ENCODE measurements around the gene SFT2D1.
"Not testable (repeated sequence)": the region's sequence is repeated elsewhere in the genome, so short reads cannot be mapped to it uniquely, and the experiment has no call there.

The SFT2D1 gene

DNA sequence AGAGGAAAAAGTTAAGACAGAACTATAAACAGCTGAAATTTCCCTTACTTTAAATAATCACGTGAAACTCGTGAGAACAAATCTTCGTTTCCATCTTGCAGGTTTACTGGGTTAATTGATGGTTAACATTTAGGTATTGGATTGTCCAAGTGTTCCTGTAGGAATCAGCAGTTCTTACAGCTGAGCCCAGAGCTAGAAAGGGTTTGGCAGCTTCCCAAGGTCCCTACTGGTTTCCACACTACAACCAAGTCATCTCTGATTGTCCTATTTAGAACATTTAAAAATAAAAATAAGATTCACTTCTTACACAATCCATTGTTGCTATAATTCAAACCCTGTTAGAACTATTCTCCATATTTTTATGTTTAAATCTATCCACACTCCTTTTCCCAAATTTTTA is 24.6 kb upstream of the SFT2D1 start:
- DNase-seq (ENCODE audit: low read depth, low spot score): no peak
- CTCF ChIA-PET: interaction anchor here (1.6 to 4.9 kb wide), 2 partner anchors 13 to 54 kb away, joined by 3 to 30 read pairs; no protein-coding TSS in a partner anchor
- TF ChIP-seq CTCF (IDR thresholded peaks at IDR 0.05; ENCODE audit: insufficient read depth, low read length, missing control alignments): no peak
- no peak overlapping the region for H3K4me3 ChIP-seq (ENCODE audit: low read depth, low read length)
- POLR2A ChIA-PET: no interaction called here

- CTCF ChIA-PET: interaction anchor here (1.6 to 4.9 kb wide), 2 partner anchors 14 to 53 kb away, joined by 3 to 30 read pairs; no protein-coding TSS in a partner anchor
- no peak for TF ChIP-seq CTCF (IDR thresholded peaks at IDR 0.05; ENCODE audit: insufficient read depth, low read length, missing control alignments)
- POLR2A ChIA-PET: no interaction called here
- DNase-seq (ENCODE audit: low read depth, low spot score): no peak
- no peak overlapping the region for H3K4me3 ChIP-seq (ENCODE audit: low read depth, low read length)
Measured at GRCh38 chr6:166365806-166366205, 23.5 kb upstream of the SFT2D1 start.

- no peak for TF ChIP-seq CTCF (IDR thresholded peaks at IDR 0.05; ENCODE audit: insufficient read depth, low read length, missing control alignments)
- POLR2A ChIA-PET: no interaction called here
- H3K4me3 ChIP-seq (ENCODE audit: low read depth, low read length): no peak overlapping the region
- DNase-seq (ENCODE audit: low read depth, low spot score): no peak
- CTCF ChIA-PET: interaction anchor here (1.6 to 4.9 kb wide), 2 partner anchors 15 to 35 kb away, joined by 3 to 30 read pairs; no protein-coding TSS in a partner anchor
Measured at GRCh38 chr6:166365221-166365620, 22.9 kb upstream of the SFT2D1 start.

- POLR2A ChIA-PET: no interaction called here
- no peak for DNase-seq (ENCODE audit: low read depth, low spot score)
- CTCF ChIA-PET: interaction anchor here (1.6 to 4.9 kb wide), 2 partner anchors 16 to 36 kb away, joined by 3 to 30 read pairs; no protein-coding TSS in a partner anchor
- TF ChIP-seq CTCF (IDR thresholded peaks at IDR 0.05; ENCODE audit: insufficient read depth, low read length, missing control alignments): no peak
- no peak overlapping the region for H3K4me3 ChIP-seq (ENCODE audit: low read depth, low read length)
Measured at GRCh38 chr6:166364456-166364855, 22.1 kb upstream of the SFT2D1 start.

- POLR2A ChIA-PET; DNase-seq (ENCODE audit: low read depth, low spot score); CTCF ChIA-PET; H3K4me3 ChIP-seq (ENCODE audit: low read depth, low read length): not testable (repeated sequence)
Measured at GRCh38 chr6:166362427-166362826, 20.1 kb upstream of the SFT2D1 start.

DNA sequence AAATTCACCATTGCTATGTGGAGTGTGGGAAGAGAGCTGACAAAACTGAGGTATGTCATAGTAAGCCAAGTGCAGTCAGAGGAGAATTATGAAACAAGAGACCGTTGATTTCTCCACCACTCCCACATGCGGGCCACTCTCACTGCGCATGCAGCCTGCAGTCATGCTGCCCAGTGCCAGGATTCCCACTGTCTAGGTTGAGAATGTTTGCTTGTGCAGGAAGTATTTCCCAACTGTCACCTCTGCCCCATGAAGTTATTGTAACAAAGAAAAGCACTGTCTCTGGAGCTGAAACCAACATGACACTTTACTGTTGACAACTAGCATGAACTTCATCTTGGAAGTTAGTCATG is 18.7 kb upstream of the SFT2D1 start:
- no peak overlapping the region for H3K4me3 ChIP-seq (ENCODE audit: low read depth, low read length)
- DNase-seq (ENCODE audit: low read depth, low spot score): no peak
- no peak for TF ChIP-seq CTCF (IDR thresholded peaks at IDR 0.05; ENCODE audit: insufficient read depth, low read length, missing control alignments)
- ChIA-PET CTCF (interaction anchor here (1.3 to 2.0 kb wide), 2 partner anchors 39 to 85 kb away, joined by 4 to 7 read pairs; no protein-coding TSS in a partner anchor), POLR2A (no interaction called here)
